Measurements from ENCODE around the gene NRXN2.

DNA sequence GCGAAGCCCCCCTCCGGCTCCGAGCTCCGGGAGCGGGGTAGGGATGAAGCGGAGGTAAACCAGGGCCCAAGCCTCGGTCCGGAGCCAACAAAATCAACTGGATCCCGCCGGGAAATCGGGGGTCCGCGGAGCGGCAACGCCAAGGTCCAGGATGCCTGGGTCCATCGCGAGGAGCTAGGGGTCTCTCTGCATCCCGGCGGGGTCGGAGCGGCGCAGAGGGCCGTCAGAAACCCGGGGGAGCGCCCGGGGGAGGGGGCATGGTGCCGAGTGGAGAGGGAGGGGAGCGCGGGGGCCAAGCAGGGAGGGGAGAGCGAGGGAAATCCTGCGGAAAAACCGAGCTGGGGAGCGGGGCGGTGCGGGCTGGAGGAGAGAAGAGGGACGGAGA lies 80.1 kb downstream of the NRXN2 start:
- TF ChIP-seq, protein P1, sequence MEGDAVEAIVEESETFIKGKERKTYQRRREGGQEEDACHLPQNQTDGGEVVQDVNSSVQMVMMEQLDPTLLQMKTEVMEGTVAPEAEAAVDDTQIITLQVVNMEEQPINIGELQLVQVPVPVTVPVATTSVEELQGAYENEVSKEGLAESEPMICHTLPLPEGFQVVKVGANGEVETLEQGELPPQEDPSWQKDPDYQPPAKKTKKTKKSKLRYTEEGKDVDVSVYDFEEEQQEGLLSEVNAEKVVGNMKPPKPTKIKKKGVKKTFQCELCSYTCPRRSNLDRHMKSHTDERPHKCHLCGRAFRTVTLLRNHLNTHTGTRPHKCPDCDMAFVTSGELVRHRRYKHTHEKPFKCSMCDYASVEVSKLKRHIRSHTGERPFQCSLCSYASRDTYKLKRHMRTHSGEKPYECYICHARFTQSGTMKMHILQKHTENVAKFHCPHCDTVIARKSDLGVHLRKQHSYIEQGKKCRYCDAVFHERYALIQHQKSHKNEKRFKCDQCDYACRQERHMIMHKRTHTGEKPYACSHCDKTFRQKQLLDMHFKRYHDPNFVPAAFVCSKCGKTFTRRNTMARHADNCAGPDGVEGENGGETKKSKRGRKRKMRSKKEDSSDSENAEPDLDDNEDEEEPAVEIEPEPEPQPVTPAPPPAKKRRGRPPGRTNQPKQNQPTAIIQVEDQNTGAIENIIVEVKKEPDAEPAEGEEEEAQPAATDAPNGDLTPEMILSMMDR (IDR thresholded peaks at IDR 0.05; ENCODE audit: insufficient read depth, low read depth, low read length), result no peak
- TF ChIP-seq EZH2 (IDR thresholded peaks at IDR 0.05; ENCODE audit: insufficient read depth, low read length), result peak; percentile 98

All from astrocyte (in vitro differentiated cells and primary cell).